Measurements from ENCODE around the gene LILRB4.
"Not testable (repeated sequence)": the region's sequence is repeated elsewhere in the genome, so short reads cannot be mapped to it uniquely, and the experiment has no call there.

LILRB4 gene

GRCh38 chr19:54650108-54650655 is 12.6 kb upstream of the LILRB4 start:
- DNase-seq (ENCODE audit: low read depth): no peak

GRCh38 chr19:54653181-54653809 is 9.5 kb upstream of the LILRB4 start:
- no peak for DNase-seq (ENCODE audit: low read depth)

GRCh38 chr19:54654447-54655321 is 8.1 kb upstream of the LILRB4 start:
- DNase-seq (ENCODE audit: low read depth): no peak

- no peak for DNase-seq (ENCODE audit: low read depth)
These were observed 3.5 kb upstream of the LILRB4 start for GRCh38 chr19:54659300-54659699.

- DNase-seq (ENCODE audit: low read depth): no peak
These were observed 2.5 kb upstream of the LILRB4 start for GRCh38 chr19:54660306-54660705.

GRCh38 chr19:54660964-54661363 is 1.8 kb upstream of the LILRB4 start:
- no peak for DNase-seq (ENCODE audit: low read depth)

- no peak for DNase-seq (ENCODE audit: low read depth)
These were observed 821 bp upstream of the LILRB4 start for GRCh38 chr19:54661846-54662481.

GRCh38 chr19:54665530-54665929 is 2.7 kb downstream of the LILRB4 start:
- no peak for DNase-seq (ENCODE audit: low read depth)

- no peak for DNase-seq (ENCODE audit: low read depth)
These were observed 4.4 kb downstream of the LILRB4 start for GRCh38 chr19:54667217-54667616.

GRCh38 chr19:54668353-54668752 is 5.6 kb downstream of the LILRB4 start:
- DNase-seq (ENCODE audit: low read depth): no peak

- DNase-seq (ENCODE audit: low read depth): no peak
These were observed 8.0 kb downstream of the LILRB4 start for GRCh38 chr19:54670576-54671357.

GRCh38 chr19:54673222-54673621 is 10.4 kb downstream of the LILRB4 start:
- no peak for DNase-seq (ENCODE audit: low read depth)

- DNase-seq (ENCODE audit: low read depth): no peak
These were observed 11.3 kb downstream of the LILRB4 start for GRCh38 chr19:54674021-54674617.

- DNase-seq (ENCODE audit: low read depth): not testable (repeated sequence)
These were observed 13.5 kb downstream of the LILRB4 start for GRCh38 chr19:54676210-54676834.

- no peak for DNase-seq (ENCODE audit: low read depth)
These were observed 14.4 kb downstream of the LILRB4 start for GRCh38 chr19:54677217-54677616.

- DNase-seq (ENCODE audit: low read depth): not testable (repeated sequence)
These were observed 18.8 kb downstream of the LILRB4 start for GRCh38 chr19:54681596-54681995.

- DNase-seq (ENCODE audit: low read depth): no peak
These were observed 19.6 kb downstream of the LILRB4 start for GRCh38 chr19:54682306-54682856.

GRCh38 chr19:54684527-54684926 is 21.7 kb downstream of the LILRB4 start:
- DNase-seq (ENCODE audit: low read depth): no peak

GRCh38 chr19:54691582-54692297 is 29.0 kb downstream of the LILRB4 start:
- DNase-seq (ENCODE audit: low read depth): no peak

- DNase-seq (ENCODE audit: low read depth): no peak
These were observed 29.5 kb downstream of the LILRB4 start for GRCh38 chr19:54692298-54692615.
